Measurements from ENCODE around the gene HOXA13.

Gene HOXA13

GRCh38 chr7:27156916-27157701 is 42.8 kb downstream of the HOXA13 start:
- Histone ChIP-seq H3K4me2 (ENCODE audit: low read length) (no peak overlapping the region), H3K23ac (ENCODE audit: low read length) (no peak overlapping the region), H3K79me2 (ENCODE audit: control insufficient read depth, insufficient read depth, low read length, poor library complexity) (peaks cover 1% of the 10 kb centered on the region), H3K36me3 (ENCODE audit: control insufficient read depth in 1 of 2, insufficient read depth in 2 of 2, low read length in 2 of 2) (no peaks in the 10 kb centered on the region), H3K4me1 (ENCODE audit: control insufficient read depth in 1 of 2, insufficient read depth in 2 of 2, low read length in 2 of 2) (peaks cover 4 to 9% of the 10 kb centered on the region in 2 experiments), H2AK5ac (ENCODE audit: low read length) (no peak overlapping the region), H3K79me1 (ENCODE audit: low read length) (no peaks in the 10 kb centered on the region), H4K8ac (ENCODE audit: low read depth, low read length) (no peak overlapping the region), H4K12ac (ENCODE audit: low read depth, low read length) (no peak overlapping the region), H2BK120ac (ENCODE audit: insufficient read depth, low read length, poor library complexity) (no peak overlapping the region), H3K27me3 (ENCODE audit: insufficient read depth, low read length) (peaks cover 94% of the 10 kb centered on the region), H2BK12ac (ENCODE audit: low read length) (no peak overlapping the region), H3K4ac (ENCODE audit: low read depth, low read length) (no peak overlapping the region), H3K14ac (ENCODE audit: low read length) (no peak overlapping the region), H3K4me3 (ENCODE audit: low read depth, low read length) (no peak overlapping the region), H3K27ac (ENCODE audit: low read depth, low read length) (no peak overlapping the region), H4K91ac (ENCODE audit: low read depth, low read length) (no peak overlapping the region), H3K18ac (ENCODE audit: low read length) (no peak overlapping the region), H2BK5ac (ENCODE audit: low read depth, low read length, poor library complexity) (no peak overlapping the region), H2AFZ (ENCODE audit: insufficient read depth, low read length, poor library complexity) (no peak overlapping the region), H3K9ac (ENCODE audit: low read length) (no peak overlapping the region), H3K9me3 (ENCODE audit: insufficient read depth, low read depth, low read length) (peaks cover 53% of the 10 kb centered on the region)
- no CpG with 5 or more reads among the region's 30 CpGs for WGBS (ENCODE audit: extremely low coverage, insufficient coverage, insufficient read length)
- no peak for DNase-seq

- Histone ChIP-seq H4K12ac (ENCODE audit: low read depth, low read length) (no peak within 1 kb of the TSS), H3K79me1 (ENCODE audit: low read length) (no peaks in the 10 kb centered on the region), H3K9me3 (ENCODE audit: insufficient read depth, low read depth, low read length) (peaks cover 53% of the 10 kb centered on the region), H3K4me2 (ENCODE audit: low read length) (peak within 1 kb of the TSS; percentile 43), H3K4me3 (ENCODE audit: low read depth, low read length) (no peak within 1 kb of the TSS), H3K27me3 (ENCODE audit: insufficient read depth, low read length) (peaks cover 95% of the 10 kb centered on the region), H3K36me3 (ENCODE audit: control insufficient read depth in 1 of 2, insufficient read depth in 2 of 2, low read length in 2 of 2) (no peaks in the 10 kb centered on the region), H3K23ac (ENCODE audit: low read length) (no peak within 1 kb of the TSS), H2BK5ac (ENCODE audit: low read depth, low read length, poor library complexity) (no peak within 1 kb of the TSS), H3K79me2 (ENCODE audit: control insufficient read depth, insufficient read depth, low read length, poor library complexity) (peaks cover 1% of the 10 kb centered on the region), H2AK5ac (ENCODE audit: low read length) (no peak within 1 kb of the TSS), H4K8ac (ENCODE audit: low read depth, low read length) (no peak within 1 kb of the TSS), H4K91ac (ENCODE audit: low read depth, low read length) (no peak within 1 kb of the TSS), H2BK120ac (ENCODE audit: insufficient read depth, low read length, poor library complexity) (no peak within 1 kb of the TSS), H3K4ac (ENCODE audit: low read depth, low read length) (no peak within 1 kb of the TSS), H2AFZ (ENCODE audit: insufficient read depth, low read length, poor library complexity) (no peak within 1 kb of the TSS), H3K27ac (ENCODE audit: low read depth, low read length) (no peak within 1 kb of the TSS), H3K9ac (ENCODE audit: low read length) (no peak within 1 kb of the TSS), H2BK12ac (ENCODE audit: low read length) (no peak within 1 kb of the TSS), H3K4me1 (ENCODE audit: control insufficient read depth in 1 of 2, insufficient read depth in 2 of 2, low read length in 2 of 2) (peaks cover 4 to 9% of the 10 kb centered on the region in 2 experiments), H3K14ac (ENCODE audit: low read length) (no peak within 1 kb of the TSS), H3K18ac (ENCODE audit: low read length) (no peak within 1 kb of the TSS)
- DNase-seq = peak in 1 of 2 donors; percentile 65
- no CpG with 5 or more reads among the region's 33 CpGs for WGBS (ENCODE audit: extremely low coverage, insufficient coverage, insufficient read length)
Measured at GRCh38 chr7:27156508-27156898, 43.4 kb downstream of the HOXA13 start, which contains the start of gene HOXA7. Gene HOXA7 (minus strand): TSS chr7:27156675. CDS start chr7:27156545, 130 bp downstream.

GRCh38 chr7:27155816-27156507 is 43.9 kb downstream of the HOXA13 start:
- DNase-seq = peak in 1 of 2 donors; percentile 60
- no CpG with 5 or more reads among the region's 63 CpGs for WGBS (ENCODE audit: extremely low coverage, insufficient coverage, insufficient read length)
- H3K9me3 ChIP-seq (ENCODE audit: insufficient read depth, low read depth, low read length) = peaks cover 53% of the 10 kb centered on the region
- no peak overlapping the region for H3K23ac ChIP-seq (ENCODE audit: low read length)
- no peak overlapping the region for H2BK120ac ChIP-seq (ENCODE audit: insufficient read depth, low read length, poor library complexity)
- H4K8ac ChIP-seq (ENCODE audit: low read depth, low read length) = no peak overlapping the region
- H3K4me3 ChIP-seq (ENCODE audit: low read depth, low read length) = no peak overlapping the region
- no peak overlapping the region for H2AFZ ChIP-seq (ENCODE audit: insufficient read depth, low read length, poor library complexity)
- no peak overlapping the region for H2BK12ac ChIP-seq (ENCODE audit: low read length)
- no peak overlapping the region for H3K4ac ChIP-seq (ENCODE audit: low read depth, low read length)
- no peak overlapping the region for H4K12ac ChIP-seq (ENCODE audit: low read depth, low read length)
- H3K18ac ChIP-seq (ENCODE audit: low read length) = no peak overlapping the region
- no peak overlapping the region for H3K9ac ChIP-seq (ENCODE audit: low read length)
- no peak overlapping the region for H3K14ac ChIP-seq (ENCODE audit: low read length)
- no peaks in the 10 kb centered on the region for H3K36me3 ChIP-seq (ENCODE audit: control insufficient read depth in 1 of 2, insufficient read depth in 2 of 2, low read length in 2 of 2)
- peaks cover 96% of the 10 kb centered on the region for H3K27me3 ChIP-seq (ENCODE audit: insufficient read depth, low read length)
- H2BK5ac ChIP-seq (ENCODE audit: low read depth, low read length, poor library complexity) = no peak overlapping the region
- peaks cover 1% of the 10 kb centered on the region for H3K79me2 ChIP-seq (ENCODE audit: control insufficient read depth, insufficient read depth, low read length, poor library complexity)
- H3K4me2 ChIP-seq (ENCODE audit: low read length) = peak overlapping the region; percentile 43
- H4K91ac ChIP-seq (ENCODE audit: low read depth, low read length) = no peak overlapping the region
- H2AK5ac ChIP-seq (ENCODE audit: low read length) = no peak overlapping the region
- H3K79me1 ChIP-seq (ENCODE audit: low read length) = no peaks in the 10 kb centered on the region
- H3K27ac ChIP-seq (ENCODE audit: low read depth, low read length) = no peak overlapping the region
- peaks cover 4 to 5% of the 10 kb centered on the region in 2 experiments for H3K4me1 ChIP-seq (ENCODE audit: control insufficient read depth in 1 of 2, insufficient read depth in 2 of 2, low read length in 2 of 2)

GRCh38 chr7:27154901-27155815 is 44.7 kb downstream of the HOXA13 start:
- H4K12ac ChIP-seq (ENCODE audit: low read depth, low read length) = no peak overlapping the region
- no peak overlapping the region for H2BK12ac ChIP-seq (ENCODE audit: low read length)
- H3K23ac ChIP-seq (ENCODE audit: low read length) = peak overlapping the region; percentile 42
- H3K9me3 ChIP-seq (ENCODE audit: insufficient read depth, low read depth, low read length) = peaks cover 58% of the 10 kb centered on the region
- DNase-seq = no peak
- no peak overlapping the region for H2AFZ ChIP-seq (ENCODE audit: insufficient read depth, low read length, poor library complexity)
- H2BK5ac ChIP-seq (ENCODE audit: low read depth, low read length, poor library complexity) = no peak overlapping the region
- no peak overlapping the region for H3K27ac ChIP-seq (ENCODE audit: low read depth, low read length)
- H2AK5ac ChIP-seq (ENCODE audit: low read length) = no peak overlapping the region
- H4K91ac ChIP-seq (ENCODE audit: low read depth, low read length) = no peak overlapping the region
- peaks cover 96% of the 10 kb centered on the region for H3K27me3 ChIP-seq (ENCODE audit: insufficient read depth, low read length)
- H4K8ac ChIP-seq (ENCODE audit: low read depth, low read length) = no peak overlapping the region
- H3K9ac ChIP-seq (ENCODE audit: low read length) = peak overlapping the region; percentile 41
- no peak overlapping the region for H3K14ac ChIP-seq (ENCODE audit: low read length)
- no peaks in the 10 kb centered on the region for H3K79me1 ChIP-seq (ENCODE audit: low read length)
- H3K18ac ChIP-seq (ENCODE audit: low read length) = no peak overlapping the region
- peak overlapping the region; percentile 15 for H3K4me2 ChIP-seq (ENCODE audit: low read length)
- WGBS (ENCODE audit: extremely low coverage, insufficient coverage, insufficient read length) = no CpG with 5 or more reads among the region's 48 CpGs
- H3K36me3 ChIP-seq (ENCODE audit: control insufficient read depth in 1 of 2, insufficient read depth in 2 of 2, low read length in 2 of 2) = no peaks in the 10 kb centered on the region
- H3K4me3 ChIP-seq (ENCODE audit: low read depth, low read length) = no peak overlapping the region
- H3K4ac ChIP-seq (ENCODE audit: low read depth, low read length) = no peak overlapping the region
- H3K79me2 ChIP-seq (ENCODE audit: control insufficient read depth, insufficient read depth, low read length, poor library complexity) = no peaks in the 10 kb centered on the region
- H3K4me1 ChIP-seq (ENCODE audit: control insufficient read depth in 1 of 2, insufficient read depth in 2 of 2, low read length in 2 of 2) = peaks cover 0 to 2% of the 10 kb centered on the region in 2 experiments
- H2BK120ac ChIP-seq (ENCODE audit: insufficient read depth, low read length, poor library complexity) = no peak overlapping the region
